ENCODE measurements around the gene POLR2F.
"Not testable (repeated sequence)": the region's sequence is repeated elsewhere in the genome, so short reads cannot be mapped to it uniquely, and the experiment has no call there.

POLR2F gene

DNA sequence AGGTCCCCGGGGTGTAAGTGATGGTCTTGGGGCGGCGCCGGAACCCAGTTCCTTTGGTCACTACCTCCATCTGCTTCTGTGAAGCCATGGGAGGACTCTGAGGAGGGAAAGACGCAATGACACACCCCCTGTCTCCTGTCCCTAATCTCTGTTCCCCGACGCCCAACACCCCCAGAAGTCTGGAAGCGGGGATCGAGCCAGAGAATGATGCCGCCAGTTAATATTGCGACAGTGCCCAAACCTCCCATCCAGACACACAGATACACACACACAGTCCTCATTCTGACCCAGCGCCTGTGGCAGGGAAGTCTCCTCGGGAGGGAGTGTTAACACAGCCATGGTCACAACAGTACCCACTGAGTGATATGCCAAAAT lies 450 bp upstream of the POLR2F start:
- no peak for DNase-seq (ENCODE audit: low read depth in 2 of 2)

DNA sequence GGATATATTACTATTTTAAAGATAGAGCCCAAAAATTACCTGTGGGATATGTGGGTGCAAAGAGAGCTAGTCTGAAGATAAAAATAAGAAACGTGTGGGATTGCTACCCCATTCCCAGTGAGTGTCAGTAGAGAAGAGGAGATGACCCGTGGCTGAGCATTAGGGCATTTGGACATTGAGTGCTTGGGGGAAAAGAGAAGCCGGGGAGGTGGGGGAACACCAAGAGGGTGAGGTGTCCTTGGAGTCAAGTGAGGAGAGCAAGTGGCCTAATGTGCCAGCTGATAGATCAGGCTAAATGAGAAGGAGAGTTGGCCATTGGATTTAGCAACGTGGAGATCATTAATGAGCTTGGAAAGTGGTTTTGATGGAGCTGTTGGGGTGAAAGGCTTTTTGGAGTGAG lies 1.2 kb downstream of the POLR2F start:
- no peak for DNase-seq (ENCODE audit: low read depth in 2 of 2)

- DNase-seq (ENCODE audit: low read depth in 2 of 2): not testable (repeated sequence)
Measured at GRCh38 chr22:37955825-37956397, 2.4 kb downstream of the POLR2F start.

DNA sequence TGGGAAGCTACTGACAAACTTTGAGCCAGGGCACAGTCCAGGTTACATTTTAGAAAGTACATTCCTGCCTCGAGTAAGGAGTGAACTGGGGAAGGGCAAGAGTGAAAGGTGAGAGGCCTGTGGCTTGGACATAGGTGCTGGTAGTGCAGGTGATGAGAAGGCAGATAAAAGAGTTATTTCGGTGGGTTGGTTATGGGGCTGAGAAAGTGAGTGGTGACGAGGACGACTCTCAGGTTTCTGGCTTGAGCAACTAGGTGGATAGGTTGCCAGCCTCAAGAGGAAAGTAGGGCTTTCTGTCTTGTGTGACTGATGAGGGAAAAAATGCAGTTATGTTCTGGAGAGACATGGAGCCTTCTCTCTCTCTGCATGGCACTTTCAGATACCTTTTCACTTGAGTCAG lies 3.7 kb downstream of the POLR2F start:
- DNase-seq (ENCODE audit: low read depth in 2 of 2): no peak

DNA sequence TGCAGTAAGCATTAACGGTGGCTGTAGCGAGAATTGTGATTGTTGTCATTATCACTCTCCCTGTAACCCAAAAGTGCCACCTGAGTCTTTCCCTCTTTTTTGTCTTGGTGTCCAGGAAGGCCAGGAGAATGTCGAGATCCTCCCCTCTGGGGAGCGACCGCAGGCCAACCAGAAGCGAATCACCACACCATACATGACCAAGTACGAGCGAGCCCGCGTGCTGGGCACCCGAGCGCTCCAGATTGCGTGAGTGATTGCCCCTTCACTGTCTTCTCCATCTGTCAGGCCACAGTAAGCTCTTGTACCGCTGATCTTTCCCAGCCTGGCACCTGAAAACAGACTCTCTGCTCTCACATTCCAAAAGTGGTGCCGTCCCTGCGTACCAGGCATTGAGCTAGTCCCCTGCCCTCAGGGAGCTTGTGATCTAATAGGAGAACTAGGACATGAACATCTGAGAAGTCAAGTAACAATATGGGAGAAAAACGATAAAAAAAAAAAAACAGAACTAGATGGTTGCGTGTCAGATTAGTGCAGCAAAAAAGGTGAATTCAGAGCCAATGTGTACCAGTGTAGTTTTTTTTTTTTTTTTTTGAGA lies 5.8 kb downstream of the POLR2F start:
- DNase-seq (ENCODE audit: low read depth in 2 of 2): no peak

DNA sequence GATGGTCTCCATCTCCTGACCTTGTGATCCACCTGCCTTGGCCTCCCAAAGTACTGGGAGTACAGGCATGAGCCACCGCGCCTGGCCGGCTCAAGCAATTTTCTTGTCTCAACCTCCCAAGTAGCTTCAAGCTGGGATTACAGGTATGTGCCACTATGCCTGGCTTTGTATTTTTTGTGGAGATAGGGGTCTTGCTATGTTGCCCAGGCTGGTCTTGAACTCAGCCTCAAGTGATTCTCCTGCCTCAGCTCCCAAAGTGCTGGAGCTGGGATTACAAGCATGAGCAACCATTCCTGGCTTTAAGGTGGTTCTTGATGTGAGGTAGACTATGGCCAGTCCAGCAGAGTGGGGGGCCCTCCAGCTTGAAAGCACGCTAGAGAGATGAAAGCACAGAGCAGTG lies 7.6 kb downstream of the POLR2F start:
- no peak for DNase-seq (ENCODE audit: low read depth in 2 of 2)

DNA sequence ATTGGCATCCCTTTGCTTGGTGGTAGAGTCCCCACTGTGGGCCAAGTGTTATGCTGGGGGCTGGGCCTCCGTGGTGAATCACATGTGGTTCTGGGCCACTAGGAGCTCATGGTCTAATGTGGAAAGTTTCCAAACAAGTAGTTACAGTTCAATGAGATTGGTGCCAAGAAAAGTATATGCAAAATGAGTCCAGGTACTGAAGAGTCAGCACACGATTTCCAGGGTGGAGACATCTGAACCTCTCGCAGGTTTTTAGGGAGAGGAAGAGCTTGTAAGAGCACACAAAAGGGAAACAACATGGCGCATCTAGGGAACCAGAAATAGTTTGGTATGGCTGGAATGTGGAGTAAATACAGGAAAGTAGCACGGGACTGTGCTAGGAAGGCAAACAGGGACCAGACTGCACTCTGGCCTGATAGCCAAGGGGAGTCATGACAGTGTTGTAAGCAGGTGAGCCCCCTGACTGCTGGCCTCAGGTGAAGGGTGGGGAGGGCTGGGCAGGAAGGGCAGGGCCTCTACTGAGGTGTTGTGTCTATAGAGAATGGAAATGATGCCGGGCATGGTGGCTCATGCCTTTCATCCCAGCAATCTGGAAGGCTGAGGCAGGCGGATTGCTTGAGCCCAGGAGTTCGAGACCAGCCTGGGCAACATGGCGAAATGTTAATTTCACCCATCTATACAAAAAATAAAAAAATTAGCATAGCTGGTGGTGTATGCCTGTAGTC lies 12.6 kb downstream of the POLR2F start:
- DNase-seq (ENCODE audit: low read depth in 2 of 2): no peak

DNA sequence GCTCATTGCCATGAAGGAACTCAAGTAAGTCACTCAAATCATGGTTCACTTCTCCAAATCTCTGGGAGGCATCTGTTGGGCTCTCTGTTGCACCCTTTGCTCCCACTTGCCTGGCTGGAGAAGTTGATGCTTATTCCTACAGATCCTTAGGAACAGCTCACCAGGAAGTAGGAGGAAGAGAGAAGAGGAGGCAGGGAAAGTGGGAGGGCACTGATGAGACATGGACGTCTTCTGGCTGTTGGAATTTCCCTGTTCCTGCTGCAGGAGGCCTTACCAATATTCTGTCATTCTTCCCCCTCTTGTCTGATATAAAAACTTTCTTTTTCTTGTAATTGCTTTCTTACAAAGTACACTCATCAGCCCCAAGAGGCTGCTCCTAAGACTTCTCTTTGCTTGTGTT lies 13.6 kb downstream of the POLR2F start:
- DNase-seq (ENCODE audit: low read depth in 2 of 2): no peak

- no peak for DNase-seq (ENCODE audit: low read depth in 2 of 2)
Measured at GRCh38 chr22:37967637-37968451, 14.3 kb downstream of the POLR2F start.

- DNase-seq (ENCODE audit: low read depth in 2 of 2): no peak
Measured at GRCh38 chr22:37968452-37969251, 15.2 kb downstream of the POLR2F start.

DNA sequence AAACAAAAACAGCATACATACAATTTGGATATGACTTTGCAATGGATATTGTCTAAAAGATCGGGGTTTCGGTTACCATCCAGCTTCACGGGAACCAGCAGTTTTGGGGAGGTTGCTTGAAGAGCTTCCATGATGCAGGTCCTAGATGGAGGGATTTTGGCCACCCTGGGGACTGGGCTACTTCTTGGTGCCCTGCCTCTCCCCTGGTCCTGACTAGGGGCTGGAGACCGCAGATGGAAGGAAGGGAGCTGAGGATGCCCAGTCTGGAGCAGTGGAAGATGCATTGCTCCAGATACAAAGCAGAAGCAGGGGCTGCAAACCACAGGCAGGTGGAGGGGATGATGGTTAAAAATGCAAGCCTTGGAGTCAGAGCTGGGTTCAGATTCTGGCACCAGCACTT lies 17.4 kb downstream of the POLR2F start:
- DNase-seq (ENCODE audit: low read depth in 2 of 2): no peak

DNA sequence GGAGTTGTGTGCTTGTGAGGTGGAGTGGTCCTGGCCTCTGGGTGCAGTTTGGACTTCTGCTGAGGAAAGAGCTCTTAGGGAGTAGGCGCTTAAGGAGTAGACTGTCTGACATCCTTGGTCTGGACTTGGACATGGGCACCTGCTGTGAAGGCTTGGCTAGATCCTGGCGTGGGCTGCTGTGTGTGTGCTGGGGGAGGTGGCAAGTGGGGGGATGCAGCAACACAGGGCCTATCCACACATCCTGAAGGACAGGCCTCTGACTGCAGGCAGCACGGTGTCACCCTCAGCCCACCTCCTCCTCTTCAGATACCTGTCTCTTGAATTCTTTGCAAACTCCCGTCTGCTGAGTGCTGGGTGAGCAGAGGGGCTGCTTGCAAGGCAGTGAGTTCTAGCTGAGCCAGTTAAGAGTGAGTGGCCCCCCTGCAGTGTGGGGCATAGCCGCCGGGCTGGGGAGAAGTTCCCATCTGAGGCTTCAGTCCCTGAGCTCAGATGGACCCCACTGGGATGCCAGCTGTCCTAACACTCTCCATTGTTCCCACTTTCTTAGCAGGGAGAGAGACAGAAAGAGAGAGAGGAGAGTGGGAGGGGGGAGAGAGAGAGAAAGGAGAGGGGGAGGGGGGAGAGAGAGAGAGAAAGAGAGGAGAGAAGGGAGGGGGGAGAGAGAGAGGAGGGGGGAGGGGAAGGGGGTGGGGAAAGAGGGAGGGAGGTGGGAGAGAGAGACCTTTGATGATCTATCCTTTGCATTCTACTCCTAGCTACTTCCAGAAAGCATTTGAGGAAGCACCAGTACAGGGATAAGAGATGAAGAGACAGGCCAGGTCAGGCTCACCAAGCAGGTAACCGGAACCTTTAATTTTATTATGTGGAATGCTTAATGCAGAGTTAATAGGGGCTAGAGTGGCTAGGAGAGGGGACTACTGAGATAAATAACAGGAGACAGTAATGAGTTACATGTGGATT lies 18.3 kb downstream of the POLR2F start:
- DNase-seq (ENCODE audit: low read depth in 2 of 2): no peak

DNA sequence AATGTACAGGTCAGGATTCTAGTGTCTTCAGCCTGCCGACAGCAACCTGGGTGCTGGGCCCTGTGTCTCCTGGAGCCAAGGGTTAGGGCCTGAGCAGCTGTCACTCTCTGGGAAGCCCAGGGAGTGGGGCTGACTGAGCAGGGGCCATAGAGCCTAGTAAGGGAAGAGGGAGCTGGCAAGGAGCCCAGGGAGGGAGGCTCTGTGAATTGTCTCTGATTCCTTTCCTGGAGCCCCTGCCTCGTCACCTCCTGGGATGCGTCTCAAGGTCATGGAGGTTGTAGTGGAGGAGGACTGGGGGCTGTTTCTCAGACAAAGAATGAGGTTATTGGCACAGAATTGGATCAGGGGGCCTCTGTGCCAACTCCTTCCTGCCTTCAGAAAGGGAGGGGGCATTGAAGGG lies 19.0 kb downstream of the POLR2F start:
- no peak for DNase-seq (ENCODE audit: low read depth in 2 of 2)

GRCh38 chr22:37973271-37974170 lies 20.0 kb downstream of the POLR2F start:
- DNase-seq (ENCODE audit: low read depth in 2 of 2): no peak

GRCh38 chr22:37975153-37975552 lies 21.7 kb downstream of the POLR2F start:
- no peak for DNase-seq (ENCODE audit: low read depth in 2 of 2)

- not testable (repeated sequence) for DNase-seq (ENCODE audit: low read depth in 2 of 2)
Measured at GRCh38 chr22:37976022-37976421, 22.5 kb downstream of the POLR2F start.

DNA sequence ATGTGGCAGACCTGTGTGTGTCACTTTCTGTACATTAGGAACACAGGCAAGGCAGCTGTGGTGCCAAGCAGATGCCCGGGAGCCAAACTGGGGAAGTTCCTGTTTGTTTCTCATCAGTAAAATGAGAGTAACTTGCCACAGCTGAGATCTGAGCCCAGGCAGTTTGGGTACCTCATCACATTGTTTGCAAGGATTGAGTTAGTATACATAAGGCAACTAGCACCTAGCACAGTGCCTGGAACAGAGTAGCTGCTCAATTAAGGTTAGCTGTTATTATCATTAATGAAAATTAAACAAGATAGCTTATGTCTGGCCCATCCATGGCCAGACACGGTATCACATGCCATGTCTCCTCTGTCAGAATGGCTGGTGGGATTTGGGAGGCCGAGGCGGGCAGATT lies 23.0 kb downstream of the POLR2F start:
- no peak for DNase-seq (ENCODE audit: low read depth in 2 of 2)

DNA sequence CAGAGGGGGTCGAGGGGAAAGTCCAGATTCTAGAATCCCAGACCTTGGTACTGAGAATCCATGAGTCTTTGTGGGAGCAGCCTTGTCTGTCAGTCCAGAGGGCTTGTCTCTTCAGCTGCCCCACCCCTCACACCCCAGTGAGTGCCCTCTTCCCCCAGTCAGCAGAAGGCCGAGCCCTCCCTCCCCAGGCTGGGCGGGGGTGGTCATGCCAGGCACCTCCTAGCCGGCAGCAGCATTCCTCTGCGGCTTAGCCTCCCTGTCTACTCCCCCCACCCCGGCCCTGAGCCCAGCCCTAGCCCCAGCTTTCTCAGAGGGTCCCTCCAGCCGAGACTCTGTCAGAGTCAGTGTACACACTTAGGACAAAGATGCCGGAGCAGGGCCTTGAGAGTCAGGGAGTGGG lies 26.3 kb downstream of the POLR2F start:
- no peak for DNase-seq (ENCODE audit: low read depth in 2 of 2)

GRCh38 chr22:37981282-37982011 lies 27.9 kb downstream of the POLR2F start:
- no peak for DNase-seq (ENCODE audit: low read depth in 2 of 2)
